GM19463 (cell line): ENCODE results near the gene CEP112.

Experiments used
- ATAC-seq: cut with Tn5 transposase; IDR thresholded peaks from one replicate; pipeline ENCODE4 v1.9.1; 2021; ENCODE audit warnings: mild to moderate bottlenecking, moderate library complexity; ENCODE audit not compliant: unreplicated experiment

Gene CEP112

DNA sequence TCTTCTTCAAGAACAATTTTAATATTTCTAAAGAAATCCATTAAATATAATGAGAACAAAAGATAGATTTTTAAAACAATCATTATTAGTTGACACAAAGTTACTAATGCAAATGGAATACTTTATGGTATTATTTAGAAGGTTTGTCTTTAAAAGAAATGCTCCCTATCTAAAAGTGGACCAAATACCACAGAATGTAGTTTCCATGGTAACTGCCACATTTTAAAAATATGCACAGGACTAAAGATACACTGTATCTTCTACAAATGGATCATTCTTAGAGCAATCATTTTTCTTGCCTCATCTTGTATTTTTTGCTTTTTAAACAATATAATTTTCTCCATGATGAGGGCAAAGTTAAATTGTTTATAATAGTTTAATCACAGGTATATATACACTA lies 296.0 kb downstream of the CEP112 start:
- no peak for ATAC-seq

DNA sequence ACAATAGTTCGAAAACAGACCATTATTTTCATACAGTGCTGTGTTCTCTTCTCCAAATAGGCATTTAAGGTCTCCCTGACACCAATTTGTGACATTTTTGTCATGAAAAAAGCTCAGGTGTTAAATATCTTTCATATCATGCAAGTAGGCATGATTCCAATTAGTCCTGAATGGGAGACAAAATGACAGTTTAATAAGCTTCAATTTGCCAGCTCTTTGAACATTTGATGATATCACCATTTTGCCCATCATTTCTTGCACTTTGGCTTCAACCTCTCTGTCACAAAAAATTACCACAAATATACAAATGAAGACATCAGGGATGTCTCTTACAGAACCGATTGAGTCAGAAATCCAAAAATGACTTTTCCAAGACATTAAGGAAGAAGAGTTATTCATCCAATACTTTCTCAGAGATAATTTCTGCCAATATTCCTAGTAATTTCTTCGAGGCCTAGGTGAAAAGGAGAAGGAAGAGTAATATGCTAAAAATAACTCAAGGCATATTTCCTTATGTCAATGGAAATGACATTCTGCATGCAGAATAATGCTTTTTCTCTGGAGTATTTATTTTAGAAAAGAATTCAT lies 298.1 kb downstream of the CEP112 start:
- ATAC-seq = no peak

GRCh38 chr17:65892912-65893377 lies 299.0 kb downstream of the CEP112 start:
- peak; percentile 68 for ATAC-seq

DNA sequence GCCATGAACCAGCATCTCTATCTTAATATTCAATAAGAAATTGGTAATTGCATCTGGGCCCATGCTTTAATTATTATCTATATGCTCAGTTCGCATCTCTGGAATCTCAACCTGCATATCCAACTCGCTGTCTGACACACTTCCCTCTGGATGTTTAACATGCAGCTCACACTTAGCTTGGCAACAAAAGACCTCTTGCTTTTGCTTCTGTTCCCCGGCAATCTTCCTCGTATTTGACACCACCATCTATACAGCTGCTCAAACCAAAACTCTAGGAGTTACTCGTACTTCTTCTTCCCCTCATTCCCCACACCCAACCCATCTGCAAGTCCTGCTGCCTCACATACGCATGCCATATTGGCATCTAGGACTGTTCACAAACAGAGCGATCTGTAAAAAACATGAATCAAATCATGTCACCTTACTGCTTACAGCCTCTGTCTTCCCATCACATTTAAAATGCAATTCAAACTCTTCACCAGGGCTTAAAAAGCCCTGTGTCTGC lies 300.6 kb downstream of the CEP112 start:
- no peak for ATAC-seq

DNA sequence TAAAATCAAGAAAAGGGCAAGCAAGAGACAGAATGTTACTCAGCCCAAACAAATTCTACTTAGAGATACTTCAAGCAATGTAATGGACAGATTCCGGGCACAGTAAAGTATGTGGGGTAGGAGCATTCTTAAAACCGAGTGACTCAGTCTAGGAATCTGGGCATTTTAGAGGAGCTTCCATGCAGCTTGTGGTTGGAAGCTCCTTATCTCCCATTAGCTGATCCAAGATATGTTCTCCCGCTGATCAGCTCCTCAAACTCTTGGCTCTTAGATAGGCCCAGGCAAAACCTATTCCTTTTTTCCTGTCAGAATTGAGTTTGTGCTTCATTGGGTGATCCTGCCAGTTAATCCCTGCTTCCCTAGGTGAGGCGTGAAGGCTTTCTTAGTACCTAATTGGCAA lies 303.3 kb downstream of the CEP112 start:
- ATAC-seq = no peak

- ATAC-seq = no peak
Measured at GRCh38 chr17:65886315-65887245, 305.4 kb downstream of the CEP112 start.

GRCh38 chr17:65885541-65886312 lies 306.2 kb downstream of the CEP112 start:
- ATAC-seq = no peak

DNA sequence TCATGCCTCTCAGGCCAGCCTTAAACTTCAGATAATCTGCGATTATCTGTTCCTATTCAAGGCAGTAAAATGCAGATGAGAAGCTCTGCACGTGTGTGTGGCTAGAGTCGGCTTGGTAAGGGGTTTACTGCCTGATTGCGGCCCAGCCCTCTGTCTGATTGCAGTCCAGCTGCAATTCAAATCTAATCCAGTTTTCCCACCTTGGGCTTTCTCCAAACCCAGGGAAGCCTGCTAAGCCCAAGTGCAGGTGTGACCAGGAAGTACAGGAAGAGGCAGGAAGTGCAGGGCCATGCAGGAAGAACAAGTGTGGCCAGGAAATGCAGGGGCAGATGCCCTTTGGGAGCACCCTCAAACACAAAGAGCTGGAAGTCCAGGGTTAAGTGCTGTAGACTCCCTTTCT lies 314.9 kb downstream of the CEP112 start:
- ATAC-seq = no peak

DNA sequence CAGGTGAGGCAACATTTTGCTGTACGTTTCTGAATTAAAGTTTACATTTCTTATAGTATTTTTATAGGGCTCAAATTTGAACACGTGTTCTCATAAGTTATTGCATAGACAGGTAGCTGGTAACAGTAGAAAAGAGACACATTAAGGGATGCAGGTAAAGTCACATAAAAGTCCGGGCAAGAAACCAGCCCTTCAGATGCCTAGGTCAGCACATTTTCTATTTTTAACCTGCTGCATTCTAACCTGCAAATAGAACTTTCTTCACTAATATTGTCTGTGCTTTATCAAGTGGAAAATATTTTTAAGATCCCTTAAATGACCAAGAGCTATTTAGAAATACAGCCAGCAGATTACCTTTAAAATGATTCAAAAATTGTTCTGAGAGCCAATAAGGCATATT lies 323.1 kb downstream of the CEP112 start:
- no peak for ATAC-seq

- no peak for ATAC-seq
Measured at GRCh38 chr17:65867014-65867413, 324.9 kb downstream of the CEP112 start.

DNA sequence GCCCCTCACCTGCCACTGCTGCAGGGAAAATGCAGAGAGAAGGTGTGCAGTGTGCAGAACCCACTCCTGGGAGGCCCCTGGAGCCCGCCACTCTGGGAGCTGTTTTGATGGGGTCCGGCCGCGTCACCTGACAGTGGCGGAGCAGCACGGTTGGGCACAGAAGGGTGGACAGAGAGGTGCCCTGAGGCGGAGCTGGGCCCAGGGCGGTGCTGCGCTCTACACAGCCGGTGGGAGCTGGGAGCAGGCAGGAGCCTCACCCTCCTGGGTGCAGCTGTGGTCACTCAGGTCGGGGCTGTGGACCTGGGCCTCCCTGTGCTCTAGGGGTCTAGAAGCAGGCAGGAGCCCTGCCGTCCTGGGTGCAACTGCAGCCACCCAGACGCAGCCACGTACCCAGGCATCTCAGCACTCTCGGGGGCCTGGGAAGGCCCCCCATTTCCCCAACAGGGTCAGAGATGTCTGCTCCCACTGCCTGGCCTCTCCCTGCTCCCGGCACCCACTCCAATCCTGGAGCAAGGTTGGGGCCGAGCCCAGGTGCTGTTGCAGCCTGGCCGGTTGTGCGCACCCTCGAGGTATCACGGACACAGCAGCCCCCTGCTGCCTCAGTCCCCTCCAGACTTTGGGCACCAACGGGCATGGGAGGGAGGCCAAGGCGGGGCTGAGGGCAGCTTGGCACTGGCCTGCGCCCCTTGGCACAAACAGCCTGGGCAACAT lies 326.1 kb downstream of the CEP112 start:
- no peak for ATAC-seq

DNA sequence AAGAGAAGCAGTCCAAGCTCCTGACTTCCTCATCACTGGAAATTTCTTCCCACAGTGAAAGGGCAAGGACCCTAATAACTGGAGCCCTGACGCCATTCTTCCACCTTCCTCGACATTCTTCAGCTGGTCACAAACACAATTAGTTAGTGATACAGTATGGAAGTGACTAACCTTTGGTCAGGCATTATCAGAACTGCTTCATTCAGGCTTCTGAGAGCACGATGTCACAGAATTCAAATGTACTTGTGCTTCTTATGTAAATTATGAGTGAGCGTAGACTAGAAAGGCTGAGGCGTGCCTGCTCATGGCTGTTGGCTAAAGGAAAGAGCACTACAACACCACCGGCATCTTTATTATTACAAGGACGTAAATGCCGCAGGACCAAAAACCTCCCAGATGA lies 327.5 kb downstream of the CEP112 start:
- no peak for ATAC-seq

DNA sequence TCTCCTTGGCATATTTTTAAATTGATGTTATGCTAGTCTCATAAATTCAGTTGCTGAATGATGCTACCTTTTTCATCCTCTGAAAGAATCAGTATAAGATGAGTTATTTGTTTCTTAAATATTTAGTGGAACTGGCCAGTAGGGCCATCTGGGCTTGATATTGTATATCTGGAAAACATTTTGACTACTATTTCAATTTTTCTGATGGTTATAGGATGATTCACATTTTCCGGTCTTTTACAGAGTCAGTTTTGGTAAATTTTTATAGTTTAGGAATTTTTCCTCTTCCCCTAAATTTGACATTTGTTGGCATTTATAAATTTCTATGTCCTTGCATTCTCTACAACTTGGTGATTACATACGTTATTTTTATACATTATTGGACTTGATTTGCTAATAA lies 334.2 kb downstream of the CEP112 start:
- ATAC-seq = no peak

GRCh38 chr17:65856865-65857264 lies 335.1 kb downstream of the CEP112 start:
- no peak for ATAC-seq

GRCh38 chr17:65855675-65856074 lies 336.3 kb downstream of the CEP112 start:
- no peak for ATAC-seq

DNA sequence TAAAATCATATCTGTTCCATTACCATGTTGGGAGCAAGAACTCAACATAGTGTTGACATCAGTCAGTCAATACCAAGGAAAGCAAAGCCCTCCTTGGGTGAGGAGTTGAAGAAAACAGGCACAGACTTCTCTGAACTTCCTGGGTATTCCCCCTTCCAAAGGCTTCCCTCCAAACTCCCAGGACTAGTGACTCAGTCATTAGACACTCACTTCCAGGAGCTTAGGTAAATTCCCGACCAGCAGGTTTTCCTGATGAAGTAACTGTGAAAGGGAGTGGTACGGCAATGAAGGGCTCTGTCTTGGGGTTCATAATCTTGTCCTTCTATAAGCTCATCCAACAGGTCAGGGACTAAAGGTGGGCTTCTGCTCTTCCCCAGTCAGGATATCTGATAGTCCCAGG lies 336.7 kb downstream of the CEP112 start:
- ATAC-seq = no peak

GRCh38 chr17:65853816-65854215 lies 338.1 kb downstream of the CEP112 start:
- no peak for ATAC-seq

DNA sequence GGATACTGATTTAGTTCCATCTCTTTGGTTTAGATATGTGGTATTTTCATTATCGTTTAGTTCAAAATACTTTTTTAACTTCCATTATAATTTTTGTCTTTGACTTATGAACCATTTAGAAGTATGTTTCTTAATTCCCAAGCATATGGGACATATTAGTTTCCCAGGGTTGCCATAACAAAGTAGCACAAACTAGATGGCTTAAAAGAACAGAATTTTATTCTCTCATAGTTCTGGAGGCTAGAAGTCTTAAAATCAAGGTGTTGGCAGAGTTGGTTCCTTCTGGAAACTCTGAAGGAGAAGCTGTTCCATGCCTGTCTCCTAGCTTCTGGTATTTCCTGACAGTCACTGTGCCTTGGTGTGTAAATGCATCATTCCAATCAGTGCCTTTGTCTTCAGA lies 339.0 kb downstream of the CEP112 start:
- no peak for ATAC-seq

DNA sequence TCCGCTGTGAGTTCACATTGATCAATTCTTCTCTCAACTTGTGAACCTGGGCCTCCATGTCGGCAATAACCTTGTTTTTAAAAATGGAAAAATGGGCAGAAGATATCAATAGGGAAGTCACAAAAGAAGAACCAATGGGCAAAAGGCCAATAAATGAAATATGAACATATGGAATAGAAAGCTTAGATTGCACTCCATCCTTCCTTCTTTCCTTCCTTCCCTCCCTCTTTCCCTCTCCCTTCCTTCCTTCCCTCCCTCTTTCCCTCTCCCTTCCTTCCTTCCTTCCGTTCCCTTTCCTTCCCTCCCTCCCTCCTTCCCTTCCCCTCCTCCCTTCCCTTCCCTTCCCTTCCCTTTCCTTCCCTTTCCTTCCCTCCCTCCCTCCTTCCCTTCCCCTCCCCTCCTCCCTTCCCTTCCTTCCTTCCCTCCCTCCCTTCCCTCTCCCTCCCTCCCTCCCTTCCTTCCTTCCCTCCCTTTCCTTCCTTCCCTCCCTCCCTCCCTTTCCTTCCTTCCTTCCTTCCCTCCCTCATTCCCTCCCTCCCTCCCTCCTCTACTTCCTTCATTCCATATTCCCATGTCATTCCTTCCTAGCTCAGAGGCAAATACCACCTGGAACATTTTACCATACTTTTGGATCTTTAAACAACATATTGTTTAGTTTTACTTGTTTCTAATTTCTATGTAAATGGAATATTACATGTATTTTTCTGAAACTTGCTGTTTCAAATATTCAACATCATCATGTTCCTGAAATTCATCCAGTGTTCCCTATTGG lies 339.8 kb downstream of the CEP112 start:
- no peak for ATAC-seq

DNA sequence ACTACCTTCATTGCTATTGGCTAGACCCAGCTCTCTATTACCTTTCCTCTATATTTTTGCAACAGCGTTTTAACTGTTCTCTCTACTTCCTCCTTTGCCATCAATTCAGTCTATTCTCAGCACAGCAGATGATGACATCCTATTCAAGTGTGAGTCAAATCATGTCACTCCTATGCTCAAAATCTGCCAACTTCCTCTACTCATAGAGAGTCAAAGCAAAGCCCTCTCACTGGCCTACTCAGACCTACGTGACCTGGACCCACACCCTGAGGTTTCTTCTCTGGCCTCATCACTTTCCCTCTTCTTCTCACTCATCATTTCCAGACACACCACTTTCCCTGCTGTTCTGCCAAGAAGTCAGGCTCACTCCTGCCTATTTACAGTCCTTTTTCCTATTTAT lies 341.4 kb downstream of the CEP112 start:
- ATAC-seq = peak; percentile 60
